Fibroblast of skin of left quadriceps (primary cell): Measurements from ENCODE around the gene RILP.

ENCODE experiments used
- DNase-seq, 2 experiments: peaks; one replicate each; pipeline ENCODE4 v3.0.0-alpha.2; 2013; ENCODE audit warnings: low read depth in 2 of 2

Gene RILP

DNA sequence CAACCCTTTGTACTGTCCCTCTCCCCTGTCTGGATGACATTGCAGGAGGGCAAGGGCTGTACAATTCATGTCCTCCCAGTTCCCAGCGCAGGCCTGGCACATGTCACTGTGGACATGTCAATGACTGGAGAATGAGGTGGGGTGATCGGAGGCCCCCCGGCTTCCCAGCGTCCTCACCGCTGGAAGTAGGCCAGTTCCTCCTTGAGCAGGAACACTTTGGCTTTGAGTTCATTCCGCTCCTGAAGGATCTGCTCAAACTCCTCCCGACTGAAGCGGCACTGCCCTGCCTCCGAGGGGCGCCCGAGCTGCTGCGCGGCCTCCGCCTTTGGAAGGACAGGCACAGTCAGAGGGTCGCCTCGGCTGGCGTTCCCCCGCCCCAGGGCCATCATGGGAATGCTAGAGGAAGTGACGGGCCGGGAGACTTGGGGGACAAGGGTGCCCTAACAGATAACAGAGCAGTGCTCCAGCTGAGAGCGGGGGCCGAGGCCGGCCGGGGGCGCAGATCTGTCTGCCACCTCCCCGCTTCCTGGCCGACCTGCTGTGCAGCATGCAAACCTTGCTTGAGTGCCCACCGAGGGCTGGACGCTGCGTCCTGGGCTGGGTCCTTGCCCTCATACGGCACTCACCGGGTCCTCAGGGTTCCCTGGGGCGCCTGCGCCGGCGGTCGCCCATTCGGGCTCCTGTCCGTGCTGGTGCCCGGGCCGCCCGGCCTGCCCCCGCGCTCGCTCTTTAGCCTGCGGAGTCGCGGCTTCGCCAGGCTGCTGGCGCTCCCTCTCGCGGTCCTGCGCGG, 1.3 kb downstream of the RILP start:
- no peak for DNase-seq

DNA sequence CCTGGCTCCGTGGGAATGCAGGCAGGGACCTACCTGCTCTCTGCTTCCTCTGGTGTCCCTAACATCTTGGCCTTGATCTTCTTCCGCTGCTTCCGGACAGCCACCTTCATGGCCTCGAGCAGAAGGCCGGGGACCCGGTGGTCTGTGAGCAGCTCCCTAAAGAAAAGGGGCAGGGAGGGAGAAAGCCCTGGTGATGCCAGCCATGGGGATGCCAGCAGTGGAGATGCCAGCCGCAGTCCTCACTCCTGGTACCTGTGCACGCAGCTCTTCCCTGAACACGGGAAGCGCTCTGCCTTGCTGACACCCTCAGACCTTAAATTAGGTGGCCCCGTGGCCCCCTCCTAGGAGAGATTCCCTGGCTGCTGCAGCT, 1.9 kb downstream of the RILP start:
- DNase-seq: no peak

- no peak for DNase-seq
These were observed 3.3 kb downstream of the RILP start for GRCh38 chr17:1646199-1646875.

DNA sequence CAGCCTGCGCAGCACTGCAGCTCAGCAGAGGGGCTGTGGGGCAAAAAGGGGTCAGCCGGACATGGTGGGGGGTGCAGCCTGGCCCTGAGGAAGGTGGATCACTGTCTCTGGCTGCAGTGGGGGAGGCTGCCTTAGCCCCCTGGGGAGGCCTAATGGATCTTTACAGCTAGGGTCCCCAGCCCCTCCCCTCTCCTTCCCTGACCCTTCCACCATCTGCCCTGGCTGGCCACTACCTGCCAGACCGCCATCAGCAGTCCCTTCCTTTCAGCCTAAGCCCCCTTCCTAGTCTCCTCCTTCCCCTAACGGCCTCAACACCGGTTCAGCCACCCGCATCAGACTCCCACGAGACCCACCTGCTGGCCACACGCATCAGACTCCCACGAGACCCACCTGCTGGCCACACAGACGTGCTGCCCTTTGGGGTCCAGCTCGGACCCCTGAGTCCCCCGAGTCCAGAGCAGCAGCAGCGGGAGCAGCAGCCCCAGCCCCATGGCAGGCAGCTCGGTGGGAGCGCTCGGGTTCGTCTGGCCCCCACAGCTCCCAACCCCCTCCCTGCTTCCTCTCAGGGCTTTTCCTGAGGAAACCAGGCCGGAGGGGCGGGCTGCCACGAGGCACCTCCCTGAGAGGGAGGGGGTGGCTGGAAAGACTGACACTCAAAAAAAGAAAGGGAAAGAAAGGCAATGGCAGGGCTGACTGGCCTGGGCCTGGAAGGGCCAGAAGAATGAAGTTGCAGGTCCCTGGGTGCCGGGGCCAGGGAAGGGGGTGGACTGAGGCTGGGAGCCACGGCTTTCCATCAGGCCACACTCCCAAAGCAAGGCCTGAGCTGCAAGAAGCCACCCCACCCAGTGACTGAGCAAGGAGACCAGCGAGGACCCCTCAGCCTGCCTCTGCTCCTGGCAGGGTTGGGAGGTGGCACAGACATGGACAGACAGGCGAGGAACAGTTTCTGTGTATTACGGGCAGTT, 4.2 kb downstream of the RILP start, which contains the start of gene SCARF1:
SCARF1 (minus strand) TSS at position 526 of the 965 bp plus-strand sequence; CDS start at position 491, 35 bp downstream.
- no peak for DNase-seq

DNA sequence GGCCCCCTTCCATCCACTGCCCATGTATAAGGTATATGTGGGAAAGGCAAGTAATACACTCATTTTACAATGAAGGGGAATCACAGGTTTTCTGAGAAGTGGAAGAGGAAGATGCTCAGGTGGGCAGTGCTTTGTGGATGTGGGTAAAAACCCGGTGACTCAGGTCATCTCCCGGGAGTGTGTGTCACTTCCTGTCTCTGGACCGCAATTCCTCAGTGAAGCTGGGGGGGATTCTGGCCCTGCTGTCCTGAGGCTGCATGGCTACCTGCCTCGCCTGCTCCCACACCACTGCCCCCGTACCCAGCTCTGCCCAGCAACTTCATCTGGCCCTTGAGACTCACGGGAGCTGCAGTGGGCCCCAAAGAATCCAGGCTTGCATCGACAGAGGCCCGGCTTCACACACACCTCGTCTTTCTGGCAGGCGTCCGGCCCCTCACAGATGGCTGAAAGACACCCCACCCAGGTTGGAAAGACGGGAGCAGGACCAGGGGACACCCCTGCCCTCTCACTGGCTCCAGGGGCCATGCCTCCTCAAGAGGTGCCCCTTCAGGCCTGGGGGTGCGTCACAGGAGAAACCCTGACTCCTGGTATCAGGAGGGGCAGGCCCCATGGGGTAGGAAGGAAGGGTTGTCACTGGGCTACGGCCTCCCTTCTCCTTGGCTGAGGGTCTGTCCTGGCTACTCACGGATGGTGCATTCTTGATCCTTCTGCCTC, 5.0 kb downstream of the RILP start:
- no peak for DNase-seq

GRCh38 chr17:1643999-1644492, 5.6 kb downstream of the RILP start:
- no peak for DNase-seq

DNA sequence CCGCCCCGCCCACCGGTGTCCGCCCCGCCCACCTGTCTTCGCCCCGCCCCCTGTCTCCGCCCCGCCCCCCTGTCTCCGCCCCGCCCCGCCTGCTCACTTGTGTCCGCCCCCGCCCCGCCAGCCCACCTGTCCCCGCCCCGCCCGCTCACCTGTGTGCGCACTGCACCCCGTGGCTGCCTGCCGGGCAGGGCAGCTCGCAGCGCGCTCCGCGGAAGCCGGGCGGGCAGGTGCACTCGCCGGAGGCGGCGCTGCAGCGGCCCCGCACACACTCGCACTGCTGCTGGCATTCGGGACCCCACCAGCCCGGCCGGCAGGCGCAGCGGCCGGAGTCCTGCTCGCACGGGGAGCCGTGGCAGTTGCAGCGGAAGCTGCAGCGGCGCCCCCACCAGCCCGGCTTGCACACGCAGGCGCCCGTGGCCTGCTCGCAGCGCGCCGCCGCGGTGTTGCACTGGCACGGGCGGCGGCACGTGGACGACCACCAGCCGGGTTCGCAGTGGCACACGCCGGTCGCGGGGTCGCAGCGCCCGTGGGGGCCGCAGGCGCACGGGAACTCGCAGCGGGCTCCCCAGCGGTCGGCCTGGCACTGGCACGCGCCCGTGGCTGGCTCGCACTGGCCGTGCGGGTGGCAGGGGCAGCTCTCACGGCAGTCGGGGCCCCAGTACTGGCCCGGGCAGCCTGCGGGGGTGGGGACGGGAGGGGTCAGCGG, 6.2 kb downstream of the RILP start:
- no peak for DNase-seq

DNA sequence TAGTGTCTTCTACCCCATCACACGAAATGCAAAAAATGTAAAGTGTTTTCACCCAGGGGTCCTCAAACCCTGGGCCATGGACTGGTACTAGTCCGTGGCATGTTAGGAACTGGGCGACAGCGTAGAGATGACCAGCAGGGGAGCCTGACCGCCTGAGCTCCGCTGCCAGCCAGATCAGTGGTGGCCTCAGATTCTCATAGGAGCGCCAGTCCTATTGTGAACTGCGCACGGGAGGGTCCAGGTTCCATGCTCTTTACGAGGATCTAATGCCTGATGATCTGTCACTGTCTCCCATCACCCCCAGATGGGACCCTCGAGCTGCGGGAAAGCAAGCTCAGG, 8.6 kb downstream of the RILP start:
- DNase-seq: no peak

- no peak for DNase-seq
These were observed 9.2 kb downstream of the RILP start for GRCh38 chr17:1640329-1641064.

- no peak for DNase-seq
These were observed 10.0 kb downstream of the RILP start for GRCh38 chr17:1639549-1640180.

- DNase-seq: no peak
These were observed 10.9 kb downstream of the RILP start for GRCh38 chr17:1638624-1639300.

GRCh38 chr17:1638171-1638590, 11.5 kb downstream of the RILP start:
- DNase-seq: no peak

DNA sequence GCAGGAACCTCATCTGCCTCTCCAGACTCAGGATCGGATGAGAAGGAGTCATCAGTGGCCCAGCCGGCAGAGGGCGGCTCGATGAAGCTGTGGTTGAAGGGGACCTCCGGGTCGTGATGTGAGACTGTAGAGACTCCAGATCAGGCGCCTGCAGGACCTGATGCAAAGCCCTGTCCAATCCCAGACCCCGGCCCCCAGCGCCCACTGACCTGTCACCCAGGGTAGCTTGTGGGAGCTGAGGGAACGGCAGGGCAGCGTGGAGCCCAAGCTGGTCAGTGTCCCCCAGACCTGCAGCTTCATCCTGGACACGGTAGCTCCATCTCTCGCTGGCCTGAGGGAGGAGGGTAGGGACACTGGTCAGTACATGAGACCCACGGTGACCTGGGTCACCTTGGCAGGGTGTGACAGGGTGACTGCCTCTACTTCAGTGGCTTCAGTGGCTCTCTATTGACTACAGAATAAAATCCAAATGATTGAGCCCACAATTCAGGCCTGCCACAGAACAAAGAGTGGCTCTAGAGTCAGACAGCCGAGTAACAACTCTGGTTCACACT, 12.9 kb downstream of the RILP start:
- DNase-seq: no peak

DNA sequence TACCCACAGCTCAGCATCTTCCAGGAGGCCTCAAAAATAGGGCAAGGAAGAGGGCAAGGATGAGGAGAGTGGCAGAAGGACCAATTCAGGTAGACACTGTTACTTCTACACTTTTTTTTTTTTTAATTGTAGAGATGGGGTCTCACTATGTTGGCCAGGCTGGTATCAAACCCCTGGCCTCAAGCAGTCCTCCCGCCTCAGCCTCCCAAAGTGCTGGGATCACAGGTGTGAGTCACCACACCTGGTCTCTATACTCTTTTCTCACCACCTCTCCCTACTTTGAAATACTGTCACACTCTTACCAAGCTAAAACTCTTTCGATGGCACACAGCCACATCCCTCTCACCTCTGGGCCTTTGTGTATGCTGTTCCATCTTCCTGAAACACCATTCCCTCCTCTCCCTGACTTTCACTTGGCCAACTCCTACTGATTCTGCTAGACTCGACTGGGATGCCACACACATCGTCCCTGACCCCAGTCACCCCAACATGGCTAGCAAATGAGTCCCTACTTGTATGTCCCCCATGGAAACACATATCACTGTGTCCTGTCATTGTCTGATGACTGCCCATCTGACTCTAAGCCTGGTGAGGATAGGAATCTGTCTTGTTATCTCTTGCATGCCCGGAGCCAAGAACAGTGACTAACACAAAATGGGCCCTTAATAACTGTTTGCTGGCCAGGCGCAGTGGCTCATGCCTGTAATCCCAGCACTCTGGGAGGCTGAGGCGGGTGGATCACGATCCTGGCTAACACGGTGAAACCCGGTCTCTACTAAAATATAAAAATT, 13.8 kb downstream of the RILP start:
- no peak for DNase-seq

DNA sequence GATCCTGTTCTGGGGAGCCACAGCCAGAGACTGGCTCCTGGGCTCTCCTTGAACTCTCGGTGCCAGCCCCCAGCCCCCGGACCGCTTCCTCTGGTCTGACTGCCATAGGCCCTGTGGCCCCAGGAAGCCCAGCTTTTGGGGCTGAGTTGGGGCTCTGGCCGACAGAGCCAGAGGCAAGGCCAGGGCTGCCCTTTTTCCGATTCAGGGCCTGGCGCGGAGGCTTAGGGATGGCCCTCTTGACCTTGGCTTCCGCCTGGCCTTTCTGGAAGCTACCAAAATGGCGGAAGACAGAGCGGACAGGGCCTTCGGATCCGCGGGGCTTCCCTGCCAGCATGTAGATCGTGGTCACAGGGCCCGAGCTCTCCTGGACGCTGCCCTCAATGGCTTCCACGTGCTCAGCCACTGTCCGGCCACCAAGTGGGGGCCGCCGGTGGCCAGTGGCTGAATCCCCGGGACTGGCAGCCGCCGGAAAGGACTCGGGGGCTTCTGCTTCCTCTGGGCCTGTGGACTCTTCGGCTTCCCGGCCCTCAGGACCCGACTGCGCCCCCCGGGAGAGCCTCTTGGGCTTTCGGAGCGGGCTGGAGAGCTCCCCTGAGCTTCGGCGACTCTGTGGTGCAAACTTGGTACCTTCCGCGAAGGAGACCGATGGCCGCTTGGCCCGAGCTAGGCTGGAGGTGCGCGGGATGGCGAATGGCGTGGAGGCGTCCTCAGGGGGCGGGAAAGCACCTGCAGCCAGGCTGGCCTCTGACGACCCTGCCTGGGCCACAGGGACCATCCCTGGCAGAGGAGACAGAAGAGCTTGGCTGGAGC, 14.6 kb downstream of the RILP start:
- DNase-seq: no peak

- DNase-seq: no peak
These were observed 19.0 kb downstream of the RILP start for GRCh38 chr17:1630662-1631061.
